Jurkat, Clone E6-1 (cell line): Measurements from ENCODE around the gene FGD3.
A peak's percentile ranks its signal among the peaks of the same experiment; 100 is the strongest.

Experiments
- DNase-seq: peaks from one replicate; pipeline ENCODE4 v3.0.0-alpha.2; 2011; ENCODE audit warnings: low read depth, low spot score
- H3K4me3 ChIP-seq: 2 replicates; pipeline ENCODE4 v1.5.1; 2011; ENCODE audit warnings: mild to moderate bottlenecking, low read length, control low read depth, moderate library complexity

Gene FGD3

DNA sequence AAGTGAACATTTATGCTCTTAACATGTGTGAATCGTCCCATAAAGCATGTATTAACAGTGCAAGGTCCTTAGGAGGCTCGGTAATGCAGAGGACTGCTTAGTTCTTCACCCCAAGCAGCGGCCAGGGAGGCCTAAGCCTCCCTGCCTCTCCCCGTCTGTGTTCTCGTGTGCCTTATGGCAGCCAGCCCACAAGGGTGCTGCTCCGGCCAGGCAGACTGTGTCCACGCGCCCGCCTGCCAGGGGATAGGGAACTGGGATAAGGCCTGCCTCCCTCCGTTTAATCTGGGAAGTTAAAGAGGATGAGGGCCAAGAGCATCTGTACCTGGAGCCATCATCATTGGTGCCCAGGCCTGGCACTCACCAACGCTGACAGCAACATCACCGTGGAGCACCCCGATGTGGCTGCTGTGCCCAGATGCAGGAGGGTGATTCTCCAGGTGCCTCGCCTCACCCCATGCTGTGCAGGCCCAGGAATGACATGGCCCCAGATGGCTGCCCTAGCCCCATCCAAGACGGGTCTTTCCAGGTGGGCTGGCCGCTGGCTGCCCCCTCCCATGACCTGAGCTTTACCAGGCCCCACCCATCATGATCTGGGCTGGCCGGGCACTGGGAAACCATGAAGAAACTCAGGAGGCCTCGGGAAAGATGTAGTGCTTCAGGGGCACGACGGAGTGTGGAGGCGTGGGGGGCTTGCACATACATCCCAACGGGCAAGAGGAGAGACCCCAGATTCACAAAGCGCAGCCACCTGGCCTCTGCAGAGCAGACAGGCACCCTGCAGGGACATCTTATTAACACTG lies 75.6 kb downstream of the FGD3 start:
- no peak overlapping the region for H3K4me3 ChIP-seq
- DNase-seq: no peak

DNA sequence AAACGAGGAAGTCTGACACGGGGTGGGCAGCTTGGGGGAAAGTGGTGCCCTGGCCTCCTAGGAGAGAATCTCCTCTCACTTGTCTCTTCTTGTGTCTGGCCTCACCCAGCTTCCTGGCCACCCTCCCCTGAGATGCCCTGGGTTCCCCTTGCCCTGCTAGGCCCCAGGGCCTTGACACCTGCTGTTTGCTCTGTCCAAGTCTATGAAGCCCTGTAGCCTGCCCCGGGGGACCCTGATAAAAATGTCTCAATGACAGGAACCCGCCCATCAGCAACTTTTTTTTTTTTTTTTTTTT lies 76.1 kb downstream of the FGD3 start:
- no peak overlapping the region for H3K4me3 ChIP-seq
- no peak for DNase-seq

DNA sequence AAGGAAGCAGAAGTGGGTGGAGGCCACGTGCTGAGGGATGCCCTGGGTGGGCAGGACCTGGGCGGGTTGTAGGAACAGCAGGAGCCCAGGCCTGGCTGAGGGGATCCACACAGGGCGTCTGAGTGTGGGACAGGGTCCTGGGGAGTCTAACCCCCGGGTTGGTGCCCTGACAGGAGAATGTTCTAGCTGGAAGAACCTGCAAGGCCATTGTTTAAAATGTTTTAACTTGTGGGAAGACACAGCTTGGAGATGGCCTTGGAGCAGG lies 77.3 kb downstream of the FGD3 start:
- no peak for DNase-seq
- H3K4me3 ChIP-seq: no peak overlapping the region

DNA sequence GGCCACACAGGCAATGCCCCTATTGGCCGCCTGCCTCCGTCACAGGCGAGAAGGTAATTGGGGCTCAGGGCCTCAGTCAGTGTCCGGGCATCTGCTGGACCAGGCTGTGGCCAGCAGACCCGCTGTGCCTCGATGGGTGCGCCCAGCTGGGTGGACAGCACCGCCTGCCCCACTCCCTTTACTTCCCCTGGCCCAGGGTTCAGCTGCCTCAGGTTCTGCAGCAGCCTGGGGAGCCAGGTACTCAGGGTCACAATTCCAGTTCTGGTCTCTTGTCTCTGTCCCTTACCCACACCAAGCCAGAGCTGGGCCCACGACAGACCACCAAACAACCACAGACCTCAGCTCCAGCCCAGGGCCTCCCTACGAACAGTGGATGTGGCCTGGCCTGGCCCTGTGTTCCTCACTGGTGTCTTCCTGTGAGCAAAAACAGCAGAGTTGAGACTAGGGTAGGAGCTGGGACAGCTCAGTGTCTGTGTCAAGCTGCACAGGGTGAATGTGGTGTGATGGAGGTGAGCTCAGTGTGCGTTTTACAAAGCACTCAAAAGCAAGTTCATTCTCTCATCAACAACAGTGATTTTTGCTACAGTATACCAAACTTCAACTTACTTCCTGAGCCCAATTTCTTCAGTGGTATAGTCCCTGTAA lies 77.8 kb downstream of the FGD3 start:
- DNase-seq: no peak
- no peak overlapping the region for H3K4me3 ChIP-seq

DNA sequence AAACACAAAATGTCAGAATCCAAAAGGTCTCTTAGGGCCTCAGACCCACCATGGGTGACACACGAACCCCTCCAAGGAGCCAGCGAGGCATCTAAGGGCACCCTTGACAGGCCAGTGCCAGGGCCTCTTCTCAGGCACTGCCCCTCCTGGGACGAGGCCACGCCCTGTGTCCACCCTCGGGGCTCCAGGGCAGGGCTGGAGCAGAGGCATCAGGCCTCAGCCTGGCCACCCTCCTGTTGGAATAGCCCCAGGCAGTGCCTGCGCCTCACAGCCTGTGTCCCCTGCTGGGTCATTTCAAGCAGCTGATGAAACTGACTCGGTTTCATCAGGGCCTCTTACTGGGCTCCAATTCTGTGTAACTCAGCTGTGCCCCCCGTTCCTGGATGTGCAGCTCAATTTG lies 78.4 kb downstream of the FGD3 start:
- DNase-seq: no peak
- H3K4me3 ChIP-seq: no peak overlapping the region

DNA sequence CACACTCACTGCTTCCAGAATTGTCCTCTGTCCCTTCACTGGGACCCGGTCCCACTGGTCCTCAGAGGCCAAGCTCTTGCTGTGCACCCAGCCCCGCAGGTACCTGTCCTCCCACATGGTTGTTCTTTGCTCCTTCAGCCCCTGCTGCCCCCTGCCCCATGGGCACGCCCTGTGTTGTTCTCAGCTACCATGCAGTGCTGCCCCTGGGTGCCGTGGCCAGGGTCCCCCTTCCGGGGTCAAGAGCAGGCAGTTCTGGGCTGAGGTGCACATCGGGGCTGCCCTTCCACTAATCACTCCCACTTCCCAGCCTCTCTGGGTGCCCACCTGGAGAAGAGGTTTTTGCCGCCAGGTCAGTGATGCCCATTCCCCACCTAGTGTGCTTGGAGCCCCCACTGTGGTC lies 79.3 kb downstream of the FGD3 start:
- H3K4me3 ChIP-seq: no peak overlapping the region
- DNase-seq: no peak

DNA sequence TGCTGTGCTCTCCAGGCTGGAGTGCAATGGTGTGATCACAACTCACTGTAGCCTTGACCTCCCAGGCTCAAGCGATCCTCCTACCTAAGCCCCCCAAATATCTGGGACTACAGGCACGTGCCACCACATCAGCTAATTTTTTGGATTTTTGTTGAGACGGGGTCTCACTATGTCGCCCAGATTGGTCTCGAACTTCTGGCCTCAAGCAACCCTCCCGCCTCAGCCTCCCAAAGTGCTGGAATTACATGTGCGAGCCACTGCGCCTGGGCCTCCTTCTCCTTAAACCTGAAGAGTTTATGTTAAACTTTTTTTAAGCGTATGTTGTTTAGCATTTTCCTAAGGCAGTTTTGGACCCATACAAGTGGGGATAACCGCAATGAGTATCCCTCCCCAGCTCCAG lies 80.4 kb downstream of the FGD3 start:
- no peak for DNase-seq
- H3K4me3 ChIP-seq: peak overlapping the region; percentile 39; the same call in 1 of the 2 replicates

DNA sequence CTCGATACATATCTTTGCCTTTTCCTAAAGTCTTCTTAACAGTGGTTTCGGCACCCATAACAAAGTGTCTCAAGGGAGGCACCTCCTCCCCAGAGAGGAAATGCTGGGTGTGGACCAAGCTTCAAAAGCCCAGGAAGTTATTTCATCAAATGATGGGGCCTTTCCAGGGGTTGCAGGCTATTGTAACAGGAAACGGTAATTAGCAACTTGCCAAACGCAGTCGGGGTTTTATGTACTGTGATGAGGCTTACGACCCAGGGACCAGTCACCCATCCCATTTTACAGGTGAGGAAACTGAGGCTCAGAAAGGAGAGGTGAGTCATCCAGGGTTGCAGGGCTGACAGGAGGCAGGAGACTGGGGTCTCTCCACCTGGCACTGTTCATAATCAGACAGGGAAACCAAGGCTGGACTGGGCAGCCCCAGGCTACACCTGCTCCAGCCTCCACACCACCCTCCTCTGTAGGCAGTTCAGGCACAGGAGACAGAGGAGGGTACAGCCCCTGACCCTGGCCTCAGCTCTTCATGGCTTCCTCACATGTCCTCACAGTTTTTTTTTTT lies 81.2 kb downstream of the FGD3 start:
- peak; percentile 91 for DNase-seq
- H3K4me3 ChIP-seq: peak overlapping the region; percentile 39

DNA sequence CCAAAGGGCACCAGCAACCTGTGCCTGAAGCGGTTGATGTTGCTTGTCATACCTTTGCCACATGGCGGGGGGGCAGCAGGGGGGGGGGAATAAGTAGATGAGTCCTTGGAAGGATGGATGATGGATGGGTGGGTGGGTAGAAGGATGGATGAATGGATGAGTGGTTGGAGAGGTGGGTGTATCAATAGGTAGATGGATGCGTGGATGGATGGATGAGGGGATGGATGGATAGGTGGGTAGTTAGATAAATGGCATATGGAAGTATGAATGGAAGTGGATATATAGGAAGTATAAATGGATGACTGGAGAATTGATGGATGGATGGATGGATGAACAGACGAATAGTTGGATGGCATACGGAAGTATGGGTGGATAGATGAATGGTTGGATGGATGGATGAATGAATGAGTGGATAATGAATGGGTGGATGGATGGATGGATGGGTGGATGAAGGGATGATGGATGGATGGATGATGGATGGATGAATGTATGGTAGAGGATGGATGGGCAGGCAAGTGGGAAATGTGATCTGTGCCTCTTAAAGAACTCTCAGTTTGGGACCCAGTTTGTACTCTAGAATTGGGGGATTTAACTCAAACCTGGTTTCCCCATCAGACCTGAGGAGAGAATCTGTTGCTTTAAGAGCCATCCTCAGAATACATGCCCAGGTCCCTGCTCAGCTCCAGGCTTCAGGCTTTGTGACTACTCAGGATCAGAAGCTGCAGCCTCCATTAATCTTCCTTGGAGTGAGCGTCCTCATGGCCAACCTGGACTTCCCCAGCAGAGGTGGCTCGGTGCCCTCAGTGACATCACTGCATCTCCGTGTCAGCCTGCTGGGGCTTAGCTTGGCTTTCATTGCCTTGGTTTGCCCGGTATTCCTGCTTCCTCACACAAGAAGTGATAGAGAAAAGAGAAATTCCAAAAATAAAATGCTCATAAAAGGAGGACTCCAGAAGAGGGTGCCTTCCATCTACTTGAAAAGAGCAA lies 83.6 kb downstream of the FGD3 start:
- H3K4me3 ChIP-seq: no peak overlapping the region

DNA sequence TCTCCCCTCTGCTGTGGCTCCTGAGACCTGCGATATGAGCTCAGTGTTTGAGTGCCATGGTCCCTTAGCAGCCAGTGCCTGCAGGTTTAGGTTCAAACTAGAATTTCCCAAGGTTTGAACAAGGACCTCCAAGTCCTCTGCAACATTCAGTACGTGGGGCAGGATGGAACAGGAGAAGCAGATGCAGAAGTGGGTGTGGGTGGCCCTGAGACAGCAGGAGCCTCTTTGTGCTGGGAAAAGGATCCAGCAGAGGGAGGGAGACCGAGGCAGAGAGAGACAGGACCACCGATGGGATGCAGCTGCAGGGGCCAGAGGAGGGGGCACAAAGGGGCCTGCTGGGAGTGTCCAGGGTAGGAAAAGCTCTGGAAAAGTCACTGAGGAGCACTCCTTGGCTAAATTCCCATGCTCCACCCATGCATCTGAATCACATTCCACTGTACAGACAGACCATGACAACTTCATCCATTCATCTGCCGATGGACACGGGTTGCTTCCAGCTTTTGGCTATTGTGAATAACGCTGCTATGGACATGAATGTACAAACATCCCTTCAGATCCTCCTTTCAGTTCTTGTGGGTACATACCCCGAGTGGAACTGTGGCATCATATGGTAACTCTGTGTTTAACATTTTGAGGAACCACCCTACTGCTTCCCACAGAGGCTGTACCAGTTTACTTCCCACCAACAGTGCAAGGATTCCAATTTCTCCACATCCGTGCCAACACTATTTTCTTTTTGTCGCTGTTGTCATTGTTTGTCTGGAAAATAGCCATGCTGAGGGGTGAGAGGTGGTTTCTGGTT lies 84.5 kb downstream of the FGD3 start:
- DNase-seq: no peak
- no peak overlapping the region for H3K4me3 ChIP-seq

More for the DNA sequence above, 83.6 kb downstream of the FGD3 start:
- DNase-seq: no peak

DNA sequence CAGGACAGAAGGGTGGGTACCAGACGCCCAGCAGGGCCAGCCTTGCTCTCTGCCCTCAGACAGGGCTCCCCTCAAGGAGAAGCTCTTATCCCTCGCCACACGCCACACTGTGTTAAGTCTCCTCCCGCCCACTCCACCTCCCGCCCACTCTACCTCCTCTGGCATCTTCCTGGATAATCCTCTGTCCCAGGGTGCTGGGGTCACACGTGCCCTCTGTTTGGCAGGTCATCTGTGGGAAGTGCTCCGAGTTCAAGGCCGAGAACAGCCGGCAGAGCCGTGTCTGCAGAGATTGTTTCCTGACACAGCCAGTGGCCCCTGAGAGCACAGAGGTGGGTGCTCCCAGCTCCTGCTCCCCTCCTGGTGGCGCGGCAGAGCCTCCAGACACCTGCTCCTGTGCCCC lies 85.2 kb downstream of the FGD3 start:
- no peak overlapping the region for H3K4me3 ChIP-seq
- no peak for DNase-seq

DNA sequence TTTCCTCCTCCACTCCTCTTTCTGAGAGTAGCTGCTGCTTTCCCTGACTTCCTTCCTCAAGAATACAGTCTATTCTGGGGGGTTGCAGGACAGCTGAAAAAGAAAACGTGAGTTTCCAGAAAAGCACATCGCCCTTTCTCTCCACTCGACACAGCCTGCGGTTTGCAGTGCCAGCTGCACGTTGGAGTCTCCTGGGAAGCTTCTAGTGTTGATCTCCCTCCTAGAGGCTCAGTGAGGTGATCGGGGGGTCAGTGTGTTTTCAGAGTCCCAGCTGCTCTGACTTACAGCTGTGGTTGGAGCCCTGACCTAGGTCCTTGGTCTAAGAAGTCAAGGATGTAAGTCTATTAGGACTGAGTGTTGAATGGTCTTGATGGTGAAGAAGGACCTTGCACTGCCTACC lies 86.2 kb downstream of the FGD3 start:
- DNase-seq: no peak
- H3K4me3 ChIP-seq: no peak overlapping the region

DNA sequence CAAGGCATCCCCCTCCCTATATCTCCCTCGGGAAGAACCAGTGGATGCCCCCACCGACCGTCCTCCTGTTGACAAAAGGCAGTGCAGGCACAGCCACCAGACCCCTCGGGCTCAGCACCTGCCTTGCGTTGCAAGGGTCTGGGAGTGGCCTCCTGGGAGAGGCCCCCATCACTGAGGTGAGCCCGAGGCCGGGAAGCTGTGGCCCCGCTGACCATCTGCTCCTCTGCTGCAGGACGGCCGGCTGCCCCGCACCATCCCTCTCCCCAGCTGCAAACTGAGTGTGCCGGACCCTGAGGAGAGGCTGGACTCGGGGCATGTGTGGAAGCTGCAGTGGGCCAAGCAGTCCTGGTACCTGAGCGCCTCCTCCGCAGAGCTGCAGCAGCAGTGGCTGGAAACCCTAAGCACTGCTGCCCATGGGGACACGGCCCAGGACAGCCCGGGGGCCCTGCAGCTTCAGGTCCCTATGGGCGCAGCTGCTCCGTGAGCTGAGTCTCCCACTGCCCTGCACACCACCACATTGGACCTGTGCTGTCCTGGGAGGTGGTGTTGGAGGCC lies 87.9 kb downstream of the FGD3 start:
- no peak overlapping the region for H3K4me3 ChIP-seq
- no peak for DNase-seq

DNA sequence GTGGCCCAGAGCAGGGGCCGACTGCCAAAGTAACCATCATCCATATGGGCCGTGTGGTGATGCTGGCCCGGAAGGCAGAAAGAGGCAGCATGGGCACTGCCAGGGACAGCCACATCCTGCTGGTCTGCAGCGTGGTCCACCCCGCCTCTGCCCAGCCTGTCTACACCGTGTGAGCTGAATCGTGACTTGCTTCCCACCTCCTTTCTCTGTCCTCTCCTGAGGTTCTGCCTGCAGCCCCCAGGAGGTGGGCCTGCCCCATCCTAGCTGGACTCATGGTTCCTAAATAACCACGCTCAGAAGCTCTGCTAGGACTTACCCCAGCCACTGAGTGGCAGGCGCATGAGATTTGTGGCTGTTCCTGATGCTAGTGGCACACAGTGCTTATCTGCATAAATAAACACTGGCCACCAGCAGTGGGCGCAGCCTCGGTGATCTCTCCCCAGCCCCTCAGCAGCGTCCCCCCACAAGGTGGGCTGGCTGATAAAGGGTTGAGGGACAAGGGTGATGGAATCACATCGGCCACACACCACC lies 88.6 kb downstream of the FGD3 start:
- no peak overlapping the region for H3K4me3 ChIP-seq
- DNase-seq: no peak

DNA sequence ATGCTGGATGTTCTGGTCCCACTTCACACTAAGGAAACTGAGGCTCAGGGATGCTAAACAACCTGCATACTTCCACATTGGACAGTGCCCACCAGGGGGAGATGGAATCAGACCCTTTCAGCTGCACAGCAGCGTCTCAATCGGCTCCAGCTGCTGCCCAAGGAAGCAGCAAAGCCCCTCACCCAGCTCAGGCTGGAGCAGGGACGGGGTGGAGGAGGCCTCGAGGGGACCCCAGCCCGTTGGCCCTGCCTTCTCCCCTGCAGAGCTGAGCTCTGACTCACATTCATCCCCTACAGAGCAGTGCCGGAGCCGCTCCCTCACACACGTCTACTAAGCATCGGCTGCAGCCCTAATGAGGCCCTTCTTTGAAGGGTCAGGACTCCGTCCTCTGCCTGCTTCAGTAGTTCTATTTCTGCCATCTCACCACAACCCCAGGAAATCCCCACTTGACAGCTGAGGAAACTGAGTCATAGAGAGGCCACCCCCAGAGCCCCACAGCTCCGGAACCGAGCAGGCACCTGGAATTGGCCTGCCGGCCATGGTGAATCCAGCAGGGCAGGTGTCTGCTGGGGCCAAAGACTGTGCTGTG lies 89.7 kb downstream of the FGD3 start:
- no peak for DNase-seq
- no peak overlapping the region for H3K4me3 ChIP-seq

DNA sequence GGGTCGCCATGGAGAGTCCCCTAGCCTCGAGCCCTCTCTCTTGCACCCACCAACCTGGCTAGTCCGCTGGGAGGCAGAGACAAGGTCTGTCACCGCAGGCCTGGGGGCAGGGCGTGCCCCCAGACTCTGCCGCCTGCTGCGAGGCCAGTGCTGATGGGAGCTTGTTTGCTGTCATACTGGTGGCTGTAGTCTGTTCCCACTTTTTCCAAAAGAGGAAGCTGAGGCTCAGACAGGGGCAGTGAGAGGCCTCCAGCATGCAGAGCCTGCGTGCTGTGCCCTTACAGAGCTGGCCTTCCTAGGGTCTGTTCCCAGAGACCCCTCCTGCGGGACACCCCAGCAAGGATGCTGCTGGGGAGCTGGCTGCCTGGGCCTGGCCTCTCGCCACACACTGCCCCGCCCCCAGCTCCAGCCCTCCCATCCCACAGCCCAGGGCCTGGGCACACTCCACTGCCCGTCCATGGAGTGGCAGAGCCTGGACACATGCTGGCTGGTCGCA lies 90.2 kb downstream of the FGD3 start:
- no peak overlapping the region for H3K4me3 ChIP-seq
- no peak for DNase-seq

DNA sequence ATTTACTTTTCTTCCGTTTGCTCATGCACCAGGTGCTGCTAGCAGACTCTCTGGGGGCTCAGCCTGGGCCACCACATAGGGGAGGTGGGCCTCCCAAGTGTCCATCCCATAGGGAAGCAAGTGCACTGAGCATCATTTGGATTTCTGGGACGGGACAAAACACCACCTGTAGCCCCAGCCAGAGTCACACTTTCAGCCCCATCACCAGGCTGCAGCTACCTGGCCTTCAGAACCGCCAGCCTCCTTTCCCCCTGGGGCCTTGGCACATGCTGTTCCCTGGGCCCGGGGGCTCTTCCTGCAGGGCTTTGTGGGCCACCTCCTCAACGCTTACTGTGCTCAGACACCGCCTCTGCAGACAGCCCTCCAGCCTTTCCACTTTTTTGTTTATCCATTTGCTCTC lies 91.6 kb downstream of the FGD3 start:
- H3K4me3 ChIP-seq: no peak overlapping the region
- no peak for DNase-seq

DNA sequence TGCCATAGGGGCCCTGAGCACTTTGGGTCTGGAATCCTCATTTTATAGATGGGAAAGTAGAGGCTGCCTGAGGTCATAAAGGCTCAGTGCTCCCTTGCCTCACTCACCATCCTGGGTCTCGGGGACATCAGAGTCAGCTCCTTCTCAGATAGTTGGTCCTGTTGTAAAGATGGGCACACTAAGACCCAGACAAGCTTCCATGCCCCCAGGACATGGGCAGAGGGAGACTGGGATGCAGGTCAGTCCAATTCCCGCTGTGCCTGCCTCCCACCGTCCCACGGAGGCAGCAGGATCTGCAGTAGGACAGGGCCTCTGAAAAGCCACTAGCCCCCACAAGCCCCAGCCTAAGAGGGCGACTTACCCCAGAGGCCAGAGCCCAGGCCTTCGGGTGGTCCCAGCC lies 92.1 kb downstream of the FGD3 start:
- no peak for DNase-seq
- no peak overlapping the region for H3K4me3 ChIP-seq
